ENCODE measurements around the gene CST5. TPM values are rescaled to one million over a fixed set of nuclear protein-coding genes. Genes with fewer than 3 reads are reported as not detected.

Gene CST5
- total RNA-seq, result not detected in 2 replicates

GRCh38 chr20:23879328-23879798 lies at the start of gene CST5:
TSS of gene CST5 (minus strand) at chr20:23879748. CDS start at chr20:23879676, 72 bp downstream.

GRCh38 chr20:23826541-23827021 lies 53.0 kb downstream of the CST5 start, which contains the start of gene CST2:
TSS of gene CST2 (minus strand) at chr20:23826729. CDS start at chr20:23826660, 69 bp downstream.

Other genes starting within 250 kb of the CST5 start
- gene CST3, start 241.8 kb downstream of the CST5 start, total RNA-seq, result 111 and 120 TPM in 2 replicates
- not detected in 2 replicates for gene CST4, start 190.7 kb downstream of the CST5 start, total RNA-seq
- gene CST1, start 128.8 kb downstream of the CST5 start, total RNA-seq, result not detected in 2 replicates
- not detected in 2 replicates for gene CST2, start 53.0 kb downstream of the CST5 start, total RNA-seq
- not detected in 2 replicates for gene GGTLC1, start 109.0 kb upstream of the CST5 start, total RNA-seq

Measured in articular chondrocyte of knee joint (primary cell).